HCT116 (cell line): ENCODE results near the gene NHSL1. TPM values are rescaled to one million over a fixed set of nuclear protein-coding genes. Genes with fewer than 3 reads are reported as not detected.

Source experiments
- ATAC-seq: fragments of 200-7000 bp; cut with Tn5 transposase; 2 replicates; pipeline ENCODE4 v1.9.1; 2020; ENCODE audit warnings: mild to moderate bottlenecking, moderate library complexity
- BruUV-seq: library from RNA; stranded (reverse); fragments of 400-500 nt; replicated peaks from 2 replicates; lab custom pipeline; 2021; lab: Mats Ljungman, UMichigan
- CTCF ChIA-PET: fragments of 300-600 bp; sonication (Branson Sonifier 250); formaldehyde crosslinking; loops from one replicate; lab custom pipeline; 2021; ENCODE audit warnings: antibody characterized with exemption; lab: Charles Lee
- POLR2A ChIA-PET: fragments of 300-600, 350-600 bp; sonication (Branson Sonifier 250); formaldehyde crosslinking; loops from one replicate; lab custom pipeline; 2021; ENCODE audit warnings: antibody characterized with exemption; lab: Charles Lee
- RAD21 ChIA-PET, 2 experiments: fragments of 300-600 bp; sonication (Branson Sonifier 250); formaldehyde crosslinking; loops; one replicate each; lab custom pipeline; 2023; ENCODE audit warnings: low total read pairs in 2 of 2; ENCODE audit not compliant: uncharacterized antibody in 2 of 2, unreplicated experiment in 2 of 2, low non-redundant PET in 1 of 2; lab: Charles Lee
- DNase-seq: peaks from one replicate; pipeline ENCODE4 v3.0.0-alpha.2; 2010; ENCODE audit warnings: low read depth, low spot score
- H2AFZ ChIP-seq: fragments of 200-600 bp; shearing (Covaris generic), sonication (generic); 2 replicates; pipeline ENCODE4 v1.6.1; 2017; ENCODE audit warnings: low read depth, mixed run types, mixed read lengths, antibody characterized with exemption, low read length; ENCODE audit not compliant: poor library complexity, severe bottlenecking
- H3K27ac ChIP-seq: 2 replicates; pipeline ENCODE4 v1.5.1; 2012; ENCODE audit warnings: low read depth, low read length
- H3K27me3 ChIP-seq: fragments of 200-600 bp; sonication (generic); 2 replicates; pipeline ENCODE4 v1.6.1; 2016; ENCODE audit warnings: mixed run types, low read length, mixed read lengths; ENCODE audit not compliant: insufficient read depth
- H3K36me3 ChIP-seq, 2 experiments: fragments of 200-500 bp in 1 of 2; fragments of 200-600 bp in 1 of 2; sonication (Bioruptor generic) in 1 of 2; sonication (generic) in 1 of 2; 2 replicates each; pipeline versions ENCODE4 v1.5.1 to v1.6.1; 2014 to 2016; ENCODE audit warnings: low read length in 2 of 2, inconsistent platforms in 1 of 2, mixed read lengths in 1 of 2, mixed run types in 1 of 2; ENCODE audit not compliant: insufficient read depth in 2 of 2, control insufficient read depth in 1 of 2
- H3K4me1 ChIP-seq, 2 experiments: fragments of 200-600 bp in 1 of 2; sonication (generic) in 1 of 2; 2 replicates each; pipeline versions ENCODE4 v1.5.1 to v1.6.1; 2012 to 2017; ENCODE audit warnings: low read length in 2 of 2, inconsistent platforms in 1 of 2, mild to moderate bottlenecking in 1 of 2, mixed read lengths in 1 of 2, mixed run types in 1 of 2, moderate library complexity in 1 of 2; ENCODE audit not compliant: insufficient read depth in 2 of 2, control insufficient read depth in 1 of 2
- H3K4me2 ChIP-seq: fragments of 200-600 bp; sonication (generic); 2 replicates; pipeline ENCODE4 v1.6.1; 2017; ENCODE audit warnings: mixed run types, low read length, mixed read lengths
- H3K4me3 ChIP-seq, 2 experiments: fragments of 200-600 bp in 1 of 2; sonication (generic) in 1 of 2; replicated peaks in 1 of 2; 2 replicates each; pipeline ENCODE4 v1.5.1; 2011 to 2016; ENCODE audit warnings: low read length in 2 of 2, control low read depth in 1 of 2, low read depth in 1 of 2, mild to moderate bottlenecking in 1 of 2, mixed read lengths in 1 of 2, mixed run types in 1 of 2
- H3K79me2 ChIP-seq: fragments of 200-600 bp; sonication (generic); 2 replicates; pipeline ENCODE4 v1.6.1; 2017; ENCODE audit warnings: mild to moderate bottlenecking, mixed run types, low read length, moderate library complexity, mixed read lengths; ENCODE audit not compliant: insufficient read depth
- H3K9ac ChIP-seq: fragments of 200-600 bp; sonication (generic); 2 replicates; pipeline ENCODE4 v1.6.1; 2016; ENCODE audit warnings: low read length, mixed read lengths
- H3K9me2 ChIP-seq: fragments of 200-600 bp; sonication (generic), shearing (Covaris generic); 2 replicates; pipeline ENCODE4 v1.6.1; 2017; ENCODE audit warnings: mixed run types, mild to moderate bottlenecking, moderate library complexity; ENCODE audit not compliant: insufficient read depth
- H3K9me3 ChIP-seq, 2 experiments: fragments of 200-500 bp in 1 of 2; fragments of 200-600 bp in 1 of 2; sonication (Bioruptor generic) in 1 of 2; sonication (generic) in 1 of 2; 2 replicates each; pipeline ENCODE4 v1.6.1; 2014 to 2017; ENCODE audit warnings: low read length in 2 of 2, mixed read lengths in 2 of 2, inconsistent platforms in 1 of 2, low read depth in 1 of 2, mild to moderate bottlenecking in 1 of 2, mixed run types in 1 of 2, moderate library complexity in 1 of 2; ENCODE audit not compliant: control insufficient read depth in 1 of 2, insufficient read depth in 1 of 2
- H4K20me1 ChIP-seq: fragments of 200-600 bp; sonication (generic), shearing (Covaris generic); 2 replicates; pipeline ENCODE4 v1.6.1; 2017; ENCODE audit warnings: mixed run types, mild to moderate bottlenecking, moderate library complexity; ENCODE audit not compliant: insufficient read depth
- ATF3 ChIP-seq: IDR thresholded peaks from 2 replicates; pipeline ENCODE4 v1.6.1; 2012
- CTCF ChIP-seq, 3 experiments: fragments of 200-600 bp in 1 of 3; sonication (generic) in 1 of 3; IDR thresholded peaks in 2 of 3; conservative IDR thresholded peaks in 1 of 3; 2 replicates each; pipeline ENCODE4 v1.5.1; 2012 to 2017; ENCODE audit warnings: low read depth in 2 of 3, low read length in 2 of 3, antibody characterized with exemption in 1 of 3, borderline replicate concordance in 1 of 3, control low read depth in 1 of 3, mild to moderate bottlenecking in 1 of 3, mixed read lengths in 1 of 3, mixed run types in 1 of 3, moderate library complexity in 1 of 3; ENCODE audit not compliant: insufficient read depth in 1 of 3
- ELF1 ChIP-seq: IDR thresholded peaks from 2 replicates; pipeline ENCODE4 v1.6.1; 2012; ENCODE audit warnings: low read depth, borderline replicate concordance
- EZH2 ChIP-seq: fragments of 200-600 bp; sonication (generic); IDR thresholded peaks from 2 replicates; pipeline ENCODE4 v1.6.1; 2017; ENCODE audit warnings: antibody characterized with exemption, mixed run types
- EZH2phosphoT487 ChIP-seq: fragments of 200-600 bp; IDR thresholded peaks from 2 replicates; pipeline ENCODE4 v1.6.1; 2018; ENCODE audit warnings: antibody characterized with exemption, borderline replicate concordance
- FOSL1 ChIP-seq: IDR thresholded peaks from 2 replicates; pipeline ENCODE4 v1.6.1; 2012; ENCODE audit warnings: low read depth
- MAX ChIP-seq: IDR thresholded peaks from 2 replicates; pipeline ENCODE4 v1.6.1; 2012
- POLR2A ChIP-seq: IDR thresholded peaks from 2 replicates; pipeline ENCODE4 v1.7.0; 2011; ENCODE audit warnings: borderline replicate concordance; ENCODE audit not compliant: insufficient read depth, insufficient read length; ENCODE audit errors: extremely low read depth
- RAD21 ChIP-seq: IDR thresholded peaks from 2 replicates; pipeline ENCODE4 v1.6.1; 2012; ENCODE audit warnings: low read depth, mild to moderate bottlenecking
- SIN3A ChIP-seq: IDR thresholded peaks from 2 replicates; pipeline ENCODE4 v1.6.1; 2012; ENCODE audit warnings: low read depth
- SP1 ChIP-seq: IDR thresholded peaks from 2 replicates; pipeline ENCODE4 v1.6.1; 2012; ENCODE audit warnings: low read depth
- TCF7L2 ChIP-seq: IDR thresholded peaks from 2 replicates; pipeline ENCODE4 v1.7.0; 2011; ENCODE audit warnings: borderline replicate concordance, inconsistent platforms; ENCODE audit not compliant: insufficient read depth, insufficient read length; ENCODE audit errors: extremely low read depth
- YY1 ChIP-seq: IDR thresholded peaks from 2 replicates; pipeline ENCODE4 v1.6.1; 2011; ENCODE audit warnings: low read length, low read depth, moderate library complexity, mild to moderate bottlenecking; ENCODE audit not compliant: insufficient replicate concordance; ENCODE audit errors: extremely low read depth
- ZBTB33 ChIP-seq: IDR thresholded peaks from 2 replicates; pipeline ENCODE4 v1.6.1; 2011; ENCODE audit warnings: mild to moderate bottlenecking, low read length, moderate library complexity; ENCODE audit not compliant: insufficient replicate concordance; ENCODE audit errors: extremely low read depth
- ZNF274 ChIP-seq: fragments of 200-500 bp; sonication (Bioruptor generic); IDR thresholded peaks from 2 replicates; pipeline ENCODE4 v1.6.1; 2014; ENCODE audit warnings: mild to moderate bottlenecking, low read depth, low read length, inconsistent platforms
- intact Hi-C: fragments of 100-400 bp; cut with micrococcal nuclease; formaldehyde crosslinking; loops from 2 replicates; pipeline ENCODE4 v1.10.0; 2022
- total RNA-seq: library from RNA; stranded (reverse); gene quantifications from one replicate; pipeline ENCODE4 v1.2.1, GENCODE V29; 2021; ENCODE audit not compliant: unreplicated experiment

The NHSL1 gene
- total RNA-seq, 1 experiment from 2014 or later, result 15.4 TPM

DNA sequence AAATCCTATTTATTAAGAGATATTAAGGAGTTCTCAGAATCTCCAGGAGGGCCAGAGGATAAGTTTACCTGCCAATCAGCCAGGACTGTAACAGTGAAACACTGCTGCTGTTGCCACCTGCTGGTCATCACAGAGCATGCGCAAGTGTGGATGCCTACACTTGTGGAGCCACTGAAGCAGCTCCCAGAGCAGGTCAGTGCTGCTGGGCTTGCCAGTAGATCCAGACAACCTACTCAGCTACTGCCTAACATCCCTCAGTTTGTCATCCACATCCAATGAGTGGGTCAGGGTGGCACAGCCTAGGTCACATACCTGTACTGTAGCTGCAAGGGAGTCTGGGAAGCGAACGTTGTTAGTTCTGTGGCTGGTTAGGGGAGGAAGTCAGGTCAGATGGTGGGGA is 18.3 kb upstream of the NHSL1 start:
- H3K36me3 ChIP-seq, result no peaks in the 10 kb centered on the region
- H3K4me1 ChIP-seq, result no peaks in the 10 kb centered on the region
- H3K27me3 ChIP-seq, result no peaks in the 10 kb centered on the region
- H4K20me1 ChIP-seq, result no peaks in the 10 kb centered on the region
- H3K4me3 ChIP-seq, result no peak overlapping the region
- ChIA-PET RAD21 (no interaction called here), POLR2A (no interaction called here), CTCF (interaction anchor here (0.7 to 1.1 kb wide), 4 partner anchors 8 to 401 kb away, joined by 4 to 7 read pairs (median 4); no protein-coding TSS in a partner anchor)
- no peaks in the 10 kb centered on the region for H3K9me2 ChIP-seq
- H3K4me2 ChIP-seq, result no peak overlapping the region
- BruUV-seq, result no TSS peak
- DNase-seq (peak; percentile 39), ATAC-seq (peak; percentile 92)
- H3K9me3 ChIP-seq, result peaks cover 0 to 4% of the 10 kb centered on the region in 2 experiments; a peak in 1 of 4 replicates
- H3K27ac ChIP-seq, result no peak overlapping the region
- no peak overlapping the region for H2AFZ ChIP-seq
- intact Hi-C loops, result loop anchor here (10.0 kb wide), 1 partner anchor 233 kb away; no protein-coding TSS in a partner anchor
- H3K9ac ChIP-seq, result no peak overlapping the region
- peak; percentile 50; the same call in 1 of the 2 replicates for TF ChIP-seq RAD21
- peak; percentile 27 to 80 (median 76); a peak in 5 of 6 replicates for TF ChIP-seq CTCF (IDR thresholded peaks at IDR 0.05 in 2 of 3, conservative IDR thresholded peaks at IDR 0.05 in 1 of 3; ENCODE audit: borderline replicate concordance in 1 of 3, insufficient read depth in 1 of 3, low read depth in 2 of 3, low read length in 2 of 3)
- TF ChIP-seq FOSL1, result no peak
- H3K79me2 ChIP-seq, result no peaks in the 10 kb centered on the region

DNA sequence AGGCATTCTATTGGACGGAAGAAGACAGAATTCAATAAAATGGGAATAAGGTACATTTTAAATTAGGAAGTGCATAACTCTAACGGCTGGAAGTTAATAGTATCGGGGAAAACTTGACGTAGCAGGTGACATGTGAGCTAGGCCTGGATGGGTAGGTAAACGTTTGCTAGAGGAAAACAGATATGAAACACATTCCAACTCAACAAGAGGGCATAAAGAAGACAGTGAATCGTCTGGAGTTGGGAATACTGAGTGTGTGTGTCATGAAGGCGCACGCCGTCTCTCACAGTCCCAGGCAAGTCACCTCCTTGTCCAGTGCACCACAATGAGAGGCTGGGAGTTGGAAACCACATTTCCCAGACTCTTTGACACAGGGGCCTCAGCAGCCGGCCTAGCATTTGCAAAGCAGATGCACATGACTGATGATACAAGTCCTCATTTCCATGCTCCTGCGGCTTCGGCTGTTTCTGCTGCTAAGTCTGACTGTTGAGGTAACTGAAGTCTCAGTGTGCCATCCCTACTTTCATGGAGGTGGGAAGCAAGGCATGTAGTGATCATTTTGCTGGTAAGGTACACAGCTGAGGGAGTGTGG is 16.5 kb upstream of the NHSL1 start:
- H4K20me1 ChIP-seq, result no peaks in the 10 kb centered on the region
- ChIA-PET CTCF (no interaction called here), RAD21 (no interaction called here), POLR2A (no interaction called here)
- no peak overlapping the region for H3K4me2 ChIP-seq
- DNase-seq (no peak), ATAC-seq (no peak)
- H3K27me3 ChIP-seq, result no peaks in the 10 kb centered on the region
- H3K79me2 ChIP-seq, result no peaks in the 10 kb centered on the region
- H3K36me3 ChIP-seq, result no peaks in the 10 kb centered on the region
- H3K4me3 ChIP-seq, result no peak overlapping the region
- H3K4me1 ChIP-seq, result no peaks in the 10 kb centered on the region
- H3K9ac ChIP-seq, result no peak overlapping the region
- H3K9me2 ChIP-seq, result no peaks in the 10 kb centered on the region
- intact Hi-C loops, result loop anchor here (10.0 kb wide), 1 partner anchor 231 kb away; no protein-coding TSS in a partner anchor
- H3K27ac ChIP-seq, result no peak overlapping the region
- peaks cover 0 to 4% of the 10 kb centered on the region in 2 experiments; a peak in 1 of 4 replicates for H3K9me3 ChIP-seq
- no TSS peak for BruUV-seq
- H2AFZ ChIP-seq, result no peak overlapping the region
- TF ChIP-seq ZNF274, result no peak
- no peak for TF ChIP-seq ATF3
- no peak for TF ChIP-seq MAX
- no peak for TF ChIP-seq FOSL1
- no peak for TF ChIP-seq SIN3A
- no peak for TF ChIP-seq POLR2A
- no peak for TF ChIP-seq ZBTB33
- TF ChIP-seq ELF1, result no peak
- TF ChIP-seq EZH2phosphoT487, result no peak
- TF ChIP-seq TCF7L2, result no peak
- TF ChIP-seq SP1, result no peak
- TF ChIP-seq EZH2, result no peak
- TF ChIP-seq YY1, result no peak
